HT1080 (cell line): ENCODE data around the gene ADSL. TPM values are rescaled to one million over a fixed set of nuclear protein-coding genes. Genes with fewer than 3 reads are reported as not detected.
"Not testable (repeated sequence)": the region's sequence is repeated elsewhere in the genome, so short reads cannot be mapped to it uniquely, and the experiment has no call there.

Source experiments
- DNase-seq: peaks from one replicate; pipeline ENCODE4 v3.0.0-alpha.2; 2015; ENCODE audit warnings: low read depth
- total RNA-seq: library from RNA; depleted of rRNA; stranded (reverse); fragments of >200 nt; shearing (Covaris generic); gene quantifications from 2 replicates; pipeline ENCODE4 v1.2.3, GENCODE V29; 2014

ADSL gene
- total RNA-seq, 1 experiment from 2014 or later: 211 TPM

- DNase-seq: no peak
Observed at GRCh38 chr22:40367342-40367741, 21.0 kb downstream of the ADSL start.

- DNase-seq: no peak
Observed at GRCh38 chr22:40368016-40368415, 21.7 kb downstream of the ADSL start.

DNA sequence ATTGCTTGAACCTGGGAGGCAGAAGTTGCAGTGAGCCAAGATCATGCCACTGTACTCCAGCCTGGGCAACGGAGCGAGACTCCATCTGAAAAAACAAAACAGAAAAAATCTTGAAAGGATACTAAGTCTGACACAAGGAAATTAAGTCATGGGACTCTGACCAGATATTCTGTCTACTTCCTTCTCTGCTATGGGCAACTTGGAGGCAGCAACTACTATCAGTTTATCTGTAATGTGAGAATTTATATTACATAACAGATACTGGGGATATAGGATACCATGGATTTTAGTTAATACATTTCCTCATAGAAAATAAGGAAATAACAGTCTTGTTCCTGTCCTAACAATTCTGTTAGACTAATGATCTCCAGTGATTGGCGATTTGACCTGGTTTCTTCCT is 22.5 kb downstream of the ADSL start:
- DNase-seq: no peak

GRCh38 chr22:40374567-40374966 is 28.3 kb downstream of the ADSL start:
- DNase-seq: no peak

GRCh38 chr22:40376149-40376548 is 29.8 kb downstream of the ADSL start:
- no peak for DNase-seq

DNA sequence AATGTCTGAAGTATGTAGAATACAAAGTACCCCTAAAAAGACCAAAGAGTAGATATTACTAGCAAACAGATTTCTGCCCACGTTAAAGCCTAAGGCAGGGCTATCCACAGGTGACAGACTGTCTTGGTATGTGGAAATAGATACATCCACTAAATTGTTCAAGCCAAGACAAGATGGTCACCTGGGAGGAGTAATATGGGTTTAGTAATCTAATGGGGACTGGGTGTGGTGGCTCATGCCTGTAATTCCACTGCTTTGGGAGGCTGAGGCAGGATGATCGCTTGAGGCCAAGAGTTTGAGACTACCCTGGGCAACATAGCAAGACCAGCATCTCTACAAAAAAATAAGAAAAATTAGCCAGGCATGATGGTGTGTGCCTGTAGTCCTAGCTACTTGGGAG is 31.6 kb downstream of the ADSL start:
- DNase-seq: no peak

- not testable (repeated sequence) for DNase-seq
Observed at GRCh38 chr22:40378448-40378847, 32.1 kb downstream of the ADSL start.

DNA sequence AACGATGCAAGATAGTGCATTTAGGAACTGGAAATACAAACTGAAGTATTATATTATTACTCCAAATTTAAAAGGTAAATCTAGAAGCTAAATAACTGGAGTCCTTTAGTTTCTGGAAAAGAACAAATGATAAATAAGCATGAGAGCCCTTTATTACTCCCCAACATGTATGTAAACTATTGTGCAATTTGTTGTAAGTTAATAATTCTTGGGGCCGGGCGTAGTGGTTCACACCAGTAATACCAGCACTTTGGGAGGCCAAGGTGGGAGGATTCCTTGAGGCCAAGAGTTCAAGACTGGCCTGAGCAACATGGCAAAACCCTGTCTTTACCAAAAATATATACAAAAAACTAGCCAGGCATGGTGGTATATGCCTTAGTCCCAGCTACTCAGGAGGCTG is 35.2 kb downstream of the ADSL start:
- no peak for DNase-seq

DNA sequence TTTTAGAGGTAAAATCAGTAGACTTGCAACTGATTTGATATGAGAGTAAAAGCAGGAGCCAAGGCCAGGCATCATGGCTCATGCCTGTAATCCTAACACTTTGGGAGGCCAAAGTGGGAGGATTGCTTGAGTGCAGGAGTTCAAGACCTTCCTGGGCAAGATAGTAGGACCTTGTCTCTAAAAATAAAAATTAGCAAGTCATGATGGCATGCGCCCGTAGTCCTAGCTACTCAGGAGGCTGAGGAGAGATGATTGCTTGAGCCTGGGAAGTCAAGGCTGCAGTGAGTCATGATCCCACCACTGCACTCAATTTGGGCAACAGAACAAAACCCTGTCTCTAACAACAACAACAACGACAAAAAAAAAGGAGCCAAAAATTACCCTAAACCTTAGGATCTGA is 37.6 kb downstream of the ADSL start:
- peak; percentile 64 for DNase-seq

DNA sequence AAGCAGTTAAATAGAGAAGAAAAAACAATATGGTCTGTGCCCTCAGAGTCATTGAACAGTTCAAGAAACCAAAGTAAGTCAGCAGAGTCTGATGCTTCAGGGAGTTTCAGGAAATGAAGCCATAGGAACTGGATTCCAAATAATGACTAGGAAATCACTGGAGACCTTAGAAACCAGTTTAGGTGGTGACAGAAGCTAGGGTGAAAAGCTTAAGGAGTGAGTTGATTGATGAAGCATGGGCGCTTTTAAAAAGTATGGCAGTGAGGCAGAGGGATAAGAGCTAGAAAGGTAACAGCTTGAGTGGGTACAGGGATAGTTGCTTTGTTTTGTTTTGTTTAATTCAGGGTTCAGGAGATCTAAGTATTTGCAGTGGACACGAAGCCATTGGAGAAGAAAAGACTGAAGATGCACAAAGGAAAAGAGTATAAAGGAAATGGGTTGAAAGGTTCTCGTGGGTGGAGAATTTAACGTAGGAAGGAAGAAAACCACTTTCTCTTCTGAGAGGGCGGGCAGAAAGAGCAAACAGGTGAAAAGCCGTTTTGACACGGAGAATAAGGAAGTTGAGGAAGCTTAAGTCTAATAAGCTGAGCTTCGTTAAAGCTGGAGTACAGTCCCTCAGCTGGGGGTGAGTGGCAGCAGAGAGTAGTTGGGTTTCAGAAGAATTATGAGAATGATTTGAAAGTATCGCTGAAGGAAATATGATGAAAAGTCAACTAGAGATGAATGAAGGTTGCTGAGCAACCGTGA is 38.9 kb downstream of the ADSL start:
- no peak for DNase-seq

- DNase-seq: no peak
Observed at GRCh38 chr22:40387746-40388145, 41.4 kb downstream of the ADSL start.

DNA sequence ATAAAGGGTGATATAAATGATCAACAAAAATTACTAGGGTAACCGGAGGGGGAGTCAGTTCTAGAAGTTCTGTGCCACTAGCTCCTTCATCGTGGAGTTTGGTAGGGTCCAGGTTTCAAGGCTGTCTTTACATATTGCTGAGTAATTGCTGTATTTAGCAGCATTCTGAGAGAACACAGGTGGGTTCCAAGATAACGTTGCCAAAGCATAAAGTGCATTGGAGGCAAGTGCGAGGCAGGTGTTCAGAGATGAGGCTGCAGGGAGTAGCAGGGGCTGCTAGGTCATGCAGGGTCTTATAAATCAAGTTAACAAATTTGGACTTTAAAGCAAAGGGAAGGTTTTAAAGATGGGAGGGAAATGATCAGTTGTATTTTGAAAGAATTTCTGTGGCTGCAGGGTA is 41.9 kb downstream of the ADSL start:
- DNase-seq: no peak

- DNase-seq: no peak
Observed at GRCh38 chr22:40391417-40391816, 45.1 kb downstream of the ADSL start.

DNA sequence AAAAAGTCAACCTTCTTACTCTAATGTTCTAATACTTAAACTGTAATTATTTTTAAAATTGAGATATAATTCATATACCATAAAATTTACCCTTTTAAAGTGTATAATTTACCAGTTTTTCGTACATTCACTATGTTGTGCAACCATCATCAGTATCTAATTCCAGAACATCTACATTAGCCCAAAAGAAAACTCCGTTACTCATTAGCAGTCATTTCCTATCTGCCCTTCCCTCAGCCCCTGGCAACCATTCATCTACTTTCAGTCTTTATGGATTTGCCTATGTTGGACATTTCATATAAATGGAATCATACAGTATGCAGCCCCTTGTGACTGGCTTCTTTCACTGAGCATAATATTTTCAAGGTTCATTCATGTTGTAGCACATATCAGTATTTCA is 46.3 kb downstream of the ADSL start:
- no peak for DNase-seq

- no peak for DNase-seq
Observed at GRCh38 chr22:40394607-40395006, 48.3 kb downstream of the ADSL start.

GRCh38 chr22:40395607-40396006 is 49.3 kb downstream of the ADSL start:
- DNase-seq: no peak

DNA sequence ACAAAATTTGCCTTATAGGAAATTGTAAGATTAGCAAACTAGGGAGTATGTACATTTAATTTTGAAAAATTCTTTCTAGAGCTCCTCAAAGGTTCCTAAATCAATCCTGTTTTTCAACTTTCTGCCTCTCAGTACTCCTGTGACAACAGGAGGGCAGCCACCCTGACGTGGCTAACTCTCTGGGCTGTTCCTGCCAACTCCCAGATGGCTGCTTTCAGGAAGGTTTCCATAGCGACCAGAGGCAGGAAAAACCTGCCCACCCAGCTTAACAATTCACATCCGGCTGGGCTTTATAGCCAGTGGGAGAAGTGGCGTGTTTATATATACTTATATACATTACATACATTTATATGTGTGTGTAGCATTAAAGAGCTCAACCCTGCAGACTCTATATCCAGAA is 50.6 kb downstream of the ADSL start:
- DNase-seq: peak; percentile 70

GRCh38 chr22:40397396-40397795 is 51.1 kb downstream of the ADSL start:
- no peak for DNase-seq

DNA sequence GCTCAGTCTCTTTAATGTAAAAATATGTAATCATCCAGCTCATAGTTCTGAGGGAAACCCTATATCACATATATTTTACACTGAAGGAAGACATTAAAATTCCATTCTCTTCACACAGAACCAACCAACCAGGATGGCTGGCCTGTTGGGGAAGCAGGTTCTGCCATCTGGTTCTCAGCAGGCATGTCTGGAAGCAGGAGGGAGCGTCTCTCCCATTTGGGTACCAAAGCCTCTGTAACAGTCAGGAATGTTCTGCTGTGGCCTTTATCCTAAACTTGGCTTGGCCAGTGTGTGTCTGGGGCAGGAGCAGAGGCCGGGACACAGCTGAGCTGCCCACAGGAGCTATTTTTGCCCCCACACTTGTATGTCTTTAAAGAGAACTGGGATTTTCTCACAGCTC is 53.3 kb downstream of the ADSL start:
- DNase-seq: no peak

DNA sequence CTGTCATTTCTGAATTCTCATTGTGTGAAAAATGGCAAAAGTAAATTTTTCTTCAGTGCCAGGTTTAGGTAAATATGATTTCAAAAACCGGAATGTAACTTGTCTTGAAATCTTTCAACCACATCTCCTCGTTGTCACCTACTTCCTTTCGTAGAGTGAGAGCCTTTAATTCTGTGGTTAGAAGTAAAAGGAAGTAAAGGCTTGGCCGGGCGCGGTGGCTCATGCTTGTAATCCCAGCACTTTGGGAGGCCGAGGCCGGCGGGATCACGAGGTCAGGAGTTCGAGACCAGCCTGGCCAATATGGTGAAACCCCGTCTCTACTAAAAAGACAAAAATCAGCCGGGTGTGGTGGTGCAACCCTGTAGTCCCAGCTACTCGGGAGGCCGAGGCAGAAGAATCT is 53.9 kb downstream of the ADSL start:
- DNase-seq: no peak

GRCh38 chr22:40401532-40401931 is 55.2 kb downstream of the ADSL start:
- DNase-seq: no peak

- DNase-seq: no peak
Observed at GRCh38 chr22:40401981-40402406, 55.7 kb downstream of the ADSL start.

GRCh38 chr22:40403141-40403540 is 56.8 kb downstream of the ADSL start:
- no peak for DNase-seq

GRCh38 chr22:40403651-40404050 is 57.4 kb downstream of the ADSL start:
- DNase-seq: no peak
